Measurements from ENCODE around the gene RASAL1.
"Not testable (repeated sequence)": the region's sequence is repeated elsewhere in the genome, so short reads cannot be mapped to it uniquely, and the experiment has no call there.

The RASAL1 gene

DNA sequence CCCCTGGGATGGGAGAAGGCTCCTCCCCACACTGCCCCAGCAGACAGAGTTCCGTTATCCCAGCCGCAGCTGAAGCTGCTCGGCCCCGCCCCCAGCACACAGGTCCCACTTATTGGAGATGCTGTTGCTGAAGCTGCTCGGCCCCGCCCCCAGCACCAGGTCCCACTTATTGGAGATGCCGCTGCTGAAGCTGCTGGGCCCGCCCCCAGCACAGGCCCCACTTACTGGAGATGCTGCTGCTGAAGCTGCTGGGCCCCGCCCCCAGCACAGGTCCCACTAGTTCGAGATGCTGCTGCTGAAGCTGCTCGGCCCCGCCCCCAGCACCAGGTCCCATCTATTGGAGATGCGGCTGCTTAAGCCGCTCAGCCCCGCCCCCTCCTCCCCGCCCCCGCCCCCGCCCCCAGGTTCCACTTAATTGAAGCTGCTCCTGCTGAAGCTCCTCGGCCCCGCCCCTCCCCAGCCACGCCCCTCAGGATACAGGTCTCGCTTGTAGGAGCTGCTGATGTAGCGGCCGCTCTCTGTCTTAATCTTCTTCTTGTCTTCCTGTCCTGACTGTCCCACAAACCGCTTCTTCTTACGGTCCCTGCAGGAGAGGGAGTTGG lies 26.0 kb upstream of the RASAL1 start:
- peak; percentile 43 for DNase-seq

DNA sequence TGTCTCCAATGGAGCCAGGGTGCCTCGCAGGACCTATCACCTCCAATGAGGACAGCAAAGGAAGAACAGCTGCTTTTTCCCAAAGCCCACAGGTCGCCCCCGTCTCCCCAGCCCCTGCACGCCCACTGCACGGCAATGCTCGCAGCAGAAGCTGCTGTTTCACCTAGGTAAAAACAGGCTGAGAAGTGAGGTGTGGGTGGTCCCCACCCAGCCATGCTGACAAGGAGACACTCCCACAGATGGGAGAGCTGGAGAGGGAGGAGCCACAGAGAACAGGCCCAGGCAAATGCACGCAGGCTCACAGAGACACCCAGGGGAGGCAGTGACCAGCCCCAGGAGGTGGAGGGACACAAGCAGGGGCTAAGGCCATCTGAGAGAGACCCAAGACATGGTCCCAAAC lies 24.4 kb upstream of the RASAL1 start:
- DNase-seq, result no peak

DNA sequence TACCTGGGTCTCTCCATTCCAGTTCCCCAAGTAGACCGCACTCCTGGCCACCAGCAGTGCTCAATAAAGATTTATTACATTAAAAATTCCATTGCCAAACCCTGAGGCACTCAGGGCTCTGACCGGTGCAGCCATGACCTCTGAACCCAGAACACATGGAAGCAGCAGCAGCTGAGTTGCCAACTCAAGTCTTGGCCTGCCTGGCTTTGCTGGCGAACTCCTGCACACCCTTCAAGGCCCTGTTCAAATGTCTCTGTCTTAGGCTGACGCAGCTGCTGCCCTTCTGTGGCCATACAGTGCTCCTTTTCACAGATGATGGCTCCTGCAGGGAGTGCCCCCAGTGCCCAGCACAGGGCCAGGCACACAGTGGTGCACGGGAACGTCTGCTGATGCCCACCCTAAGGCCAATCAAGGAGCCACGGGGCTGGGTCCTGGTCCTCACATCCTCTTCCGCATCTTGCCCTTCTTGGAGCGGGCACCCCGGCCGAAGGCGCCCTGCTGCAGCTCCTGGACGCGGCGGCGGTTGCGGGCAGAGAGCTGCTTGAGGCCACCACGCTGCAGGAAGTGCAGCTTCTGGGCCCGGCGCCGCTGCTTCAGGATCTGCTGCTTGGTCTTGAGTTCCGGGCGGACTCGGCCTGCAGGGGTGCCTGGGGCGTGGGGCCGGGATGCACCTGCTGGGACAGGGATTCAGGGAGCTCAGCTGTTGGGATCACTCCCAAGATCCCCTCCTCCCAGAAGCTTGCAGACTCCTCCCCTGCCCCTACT lies 23.1 kb upstream of the RASAL1 start:
- DNase-seq, result no peak

DNA sequence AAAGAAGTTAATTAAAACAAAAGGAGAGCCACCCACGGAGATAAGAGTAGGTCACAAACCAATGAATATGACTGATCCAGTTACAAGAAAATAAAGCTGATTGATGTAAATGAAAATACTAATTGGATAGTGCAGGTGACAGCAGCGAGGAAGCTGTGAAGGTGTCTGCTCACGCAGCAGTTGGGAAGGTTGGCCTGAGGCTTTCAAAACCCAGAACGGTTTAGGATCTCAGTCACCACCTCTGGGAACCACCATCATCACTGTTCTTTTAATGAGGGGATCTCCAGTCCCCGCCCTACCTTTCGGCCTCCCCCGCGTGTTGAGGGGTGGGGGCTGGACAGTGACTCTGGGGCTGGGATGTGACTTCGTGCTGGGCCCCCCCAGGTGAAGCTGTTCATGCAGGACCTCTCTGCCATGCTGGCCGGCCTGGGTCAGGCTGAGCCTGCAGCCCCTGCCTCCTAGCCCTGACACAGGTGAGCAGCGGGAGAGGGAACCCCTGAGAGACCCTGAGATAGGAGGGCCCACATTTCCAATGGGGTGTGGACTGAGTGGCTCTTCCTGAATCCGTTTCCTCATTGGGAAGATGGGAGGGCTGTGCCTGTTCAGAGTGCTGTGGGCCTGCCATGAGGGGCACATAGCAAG lies 21.8 kb upstream of the RASAL1 start:
- DNase-seq, result no peak

DNA sequence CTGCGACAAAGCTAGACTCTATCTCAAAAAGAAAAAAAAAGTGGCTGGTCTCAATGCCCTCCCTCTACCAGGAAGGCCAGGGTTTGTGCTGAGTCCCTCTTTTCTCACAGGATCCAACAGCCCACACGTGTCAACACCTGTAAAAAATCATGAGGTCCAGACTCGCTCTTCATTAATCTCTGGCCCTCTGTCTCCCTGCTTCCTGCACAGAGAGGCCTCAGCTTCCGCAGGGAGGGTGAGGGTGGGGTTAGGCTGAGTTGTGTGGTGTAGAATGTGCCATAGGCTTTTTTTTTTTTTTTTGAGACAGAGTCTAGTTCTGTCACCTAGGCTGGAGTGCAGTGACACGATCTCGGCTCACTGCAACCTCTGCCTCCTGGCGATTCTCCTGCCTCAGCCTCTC lies 20.1 kb upstream of the RASAL1 start:
- DNase-seq, result no peak

DNA sequence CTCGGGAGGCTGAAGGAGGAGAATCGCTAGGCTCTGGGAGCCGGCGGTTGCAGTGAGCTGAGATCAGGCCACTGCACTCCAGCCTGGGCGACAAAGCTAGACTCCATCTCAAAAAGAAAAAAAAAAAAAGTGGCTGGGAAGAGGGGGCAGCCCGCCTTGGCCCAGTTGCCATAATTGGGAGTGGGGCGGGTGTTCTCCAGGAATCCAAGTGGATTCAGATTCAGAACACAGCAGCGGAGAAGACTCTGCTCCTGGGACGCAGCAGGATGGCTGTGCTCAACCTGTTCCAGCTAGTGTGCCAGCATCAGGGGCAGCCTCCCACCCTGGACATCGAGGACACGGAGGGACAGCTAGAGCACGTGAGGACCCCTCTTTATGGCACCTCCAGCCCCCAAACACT lies 19.5 kb upstream of the RASAL1 start:
- no peak for DNase-seq

DNA sequence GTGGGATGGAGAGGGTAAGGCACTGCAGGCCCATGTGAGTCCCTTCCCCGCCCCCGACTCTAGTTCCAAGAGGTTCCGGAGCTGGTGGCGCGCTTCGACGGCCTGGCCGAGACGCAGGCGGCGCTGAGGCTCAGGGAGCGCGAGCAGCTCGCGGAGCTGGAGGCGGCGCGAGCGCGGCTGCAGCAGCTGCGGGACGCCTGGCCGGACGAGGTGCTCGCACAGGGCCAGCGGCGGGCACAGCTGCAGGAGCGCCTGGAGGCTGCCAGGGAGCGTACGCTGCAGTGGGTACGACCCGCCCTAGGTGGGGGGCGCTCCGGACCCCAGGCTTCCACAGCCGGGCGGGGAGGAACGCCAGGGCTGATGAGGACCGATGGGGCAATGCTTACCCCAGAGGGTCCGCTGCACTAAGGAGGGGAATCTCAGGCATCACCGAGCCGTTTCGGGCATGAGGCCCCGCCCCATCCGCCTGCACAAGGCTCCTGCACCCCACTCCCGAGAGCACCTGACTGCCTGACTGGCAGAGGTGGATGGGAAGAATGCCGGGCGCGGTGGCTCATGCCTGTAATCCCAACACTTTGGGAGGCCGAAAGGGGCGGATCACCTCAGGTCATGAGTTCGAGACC lies 18.9 kb upstream of the RASAL1 start:
- DNase-seq, result peak; percentile 23

DNA sequence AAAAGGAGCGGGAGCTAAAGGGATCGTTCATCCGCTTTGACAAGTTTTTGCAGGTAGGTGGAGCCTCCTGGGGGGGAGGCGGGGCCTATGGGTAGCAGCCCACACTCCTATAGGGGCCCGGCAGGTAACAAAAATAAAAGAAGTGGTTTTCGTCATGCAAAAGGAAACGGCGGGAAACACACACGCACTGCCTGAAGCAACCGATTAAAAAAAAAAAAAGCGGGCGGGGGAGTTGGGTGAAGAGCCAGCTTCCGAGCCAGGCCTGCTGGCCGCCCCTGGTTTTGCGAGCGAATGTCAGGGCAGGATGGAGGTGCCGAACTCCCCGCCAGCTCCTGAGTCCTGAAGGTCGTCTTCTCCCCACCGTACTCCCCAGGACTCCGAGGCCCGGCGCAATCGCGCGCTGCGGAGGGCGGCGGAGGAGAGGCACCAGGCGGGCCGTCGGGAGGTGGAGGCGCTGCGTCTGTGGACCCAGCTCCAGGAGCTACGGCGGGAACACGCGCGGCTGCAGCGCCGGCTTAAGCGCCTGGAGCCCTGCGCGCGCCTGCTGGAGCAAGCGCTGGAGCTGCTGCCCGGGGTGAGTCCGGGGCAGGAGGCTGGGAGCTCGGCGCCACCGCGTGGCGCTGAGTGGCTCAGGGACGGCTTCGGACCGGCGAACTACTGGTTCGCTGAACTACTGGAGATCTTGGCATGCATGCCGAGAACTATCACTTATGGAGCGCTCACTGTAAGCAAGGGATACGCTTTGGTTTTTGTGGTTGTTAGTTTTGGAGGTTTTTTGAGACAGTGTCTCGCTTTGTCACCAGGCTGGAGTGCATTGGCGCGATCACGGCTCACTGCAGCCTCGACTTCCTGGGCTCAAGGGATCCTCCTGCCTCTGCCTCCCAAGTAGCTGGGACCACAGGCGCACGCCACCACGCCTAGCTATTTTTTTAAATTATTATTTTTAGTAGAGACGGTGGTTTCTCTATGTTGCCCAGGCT lies 17.6 kb upstream of the RASAL1 start:
- peak; percentile 66 for DNase-seq

DNA sequence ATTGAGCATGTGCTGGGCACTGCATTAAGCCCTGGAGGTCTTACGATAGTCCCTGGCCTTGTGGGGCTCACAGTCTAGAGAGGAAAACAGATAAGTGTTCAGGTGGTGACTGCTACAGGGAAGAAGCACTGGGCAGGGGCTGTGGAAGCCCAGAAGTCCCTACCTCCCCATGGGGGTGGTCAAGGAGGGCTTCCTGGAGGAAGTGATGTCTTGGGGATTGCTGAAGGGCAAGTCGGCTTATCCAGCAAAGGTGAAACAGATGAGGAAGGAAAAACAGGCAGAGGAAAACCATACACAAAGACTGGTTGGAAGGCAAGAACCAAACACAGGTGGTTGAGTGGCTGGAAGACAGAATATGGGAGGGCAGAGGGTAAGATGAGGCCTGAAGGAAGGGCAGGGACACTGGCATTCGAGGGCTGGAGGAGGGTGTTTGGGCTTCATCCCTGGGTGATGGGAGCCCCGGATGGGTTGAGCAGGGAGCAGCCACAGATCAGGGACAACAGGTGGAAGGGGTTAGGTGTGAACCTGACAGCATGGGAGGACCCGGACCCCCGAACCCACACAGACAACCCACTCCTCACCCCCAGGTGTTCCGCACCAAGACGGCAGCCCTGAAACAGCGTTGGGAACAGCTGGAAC lies 16.8 kb upstream of the RASAL1 start:
- DNase-seq, result no peak

DNA sequence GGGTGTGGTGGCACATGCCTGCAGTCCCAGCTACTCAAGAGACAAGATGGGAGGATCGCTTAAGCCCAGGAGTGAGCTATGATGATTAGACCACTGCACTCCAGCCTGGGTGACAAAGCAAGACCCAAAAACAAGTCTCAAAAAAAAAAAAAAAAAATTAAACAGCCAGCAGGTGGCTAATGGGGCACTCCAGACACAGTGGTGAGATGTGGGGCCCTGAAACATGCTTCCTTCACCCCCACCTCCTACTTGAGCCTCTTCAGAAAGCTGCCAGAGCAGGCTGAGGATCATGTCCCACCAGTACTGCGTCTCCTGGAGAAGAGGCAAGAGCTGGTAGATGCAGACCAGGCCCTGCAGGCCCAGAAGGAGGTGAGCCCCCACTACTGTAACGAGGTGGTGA lies 16.1 kb upstream of the RASAL1 start:
- no peak for DNase-seq

DNA sequence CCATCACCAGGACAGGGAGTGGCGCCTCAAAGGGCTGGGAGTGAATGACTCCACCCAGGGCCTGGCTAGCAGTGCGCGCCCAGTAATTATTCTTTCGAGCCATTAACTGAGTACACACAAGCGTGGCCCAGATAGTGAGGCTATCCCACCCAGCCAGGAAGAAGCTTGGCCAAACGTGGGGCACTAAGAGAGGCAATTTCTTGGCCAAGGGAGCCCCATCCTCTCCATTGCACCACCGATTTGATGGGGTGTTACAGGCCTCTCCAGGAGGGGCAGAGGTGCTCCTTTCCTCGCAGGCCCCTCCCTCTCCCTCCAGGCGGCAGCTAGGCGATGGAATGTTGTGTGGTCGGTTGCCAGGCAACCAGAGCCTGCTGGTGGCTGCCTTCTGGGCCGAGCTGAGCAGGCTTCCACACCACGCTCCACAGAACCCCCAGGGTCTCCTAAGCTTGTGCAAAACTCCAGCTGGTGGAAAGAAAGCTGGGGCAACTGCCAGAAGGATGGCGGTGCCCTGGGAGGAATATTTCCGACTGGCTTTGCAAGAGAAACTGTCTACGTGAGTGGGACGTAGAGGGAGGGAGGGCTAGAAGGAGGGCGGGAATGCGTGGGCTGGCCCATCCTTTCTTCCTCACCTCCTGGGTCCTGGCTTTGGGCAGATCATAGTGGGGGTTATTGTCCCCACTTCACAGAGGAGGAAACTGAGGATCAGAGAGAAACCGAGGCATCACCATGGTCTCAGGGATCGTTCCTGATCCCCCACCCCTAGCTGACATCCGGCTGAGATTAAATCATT lies 14.0 kb upstream of the RASAL1 start, which contains the start of gene CFAP73:
Gene CFAP73, plus strand, starts transcription at position 364 of the 790 bp plus-strand sequence. Its CDS starts 134 bp downstream, at position 498.
- DNase-seq, result no peak

DNA sequence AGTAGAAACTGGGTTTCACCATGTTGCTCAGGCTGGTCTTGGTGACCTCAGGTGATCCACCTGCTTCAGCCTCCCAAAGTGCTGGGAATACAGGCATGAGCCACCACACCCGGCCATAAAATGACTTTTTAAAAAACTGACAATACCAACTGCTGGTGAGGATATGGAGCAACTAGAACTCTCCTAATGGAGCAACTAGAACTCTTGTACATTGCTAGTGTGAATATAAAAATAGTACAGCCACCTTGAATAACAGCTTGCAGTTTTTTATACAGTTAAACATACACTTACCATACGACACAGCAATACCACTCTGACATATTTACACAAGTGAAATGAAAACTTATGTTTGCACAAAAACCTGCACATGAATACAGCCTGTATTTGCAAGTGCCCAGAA lies 11.4 kb upstream of the RASAL1 start:
- DNase-seq, result no peak

DNA sequence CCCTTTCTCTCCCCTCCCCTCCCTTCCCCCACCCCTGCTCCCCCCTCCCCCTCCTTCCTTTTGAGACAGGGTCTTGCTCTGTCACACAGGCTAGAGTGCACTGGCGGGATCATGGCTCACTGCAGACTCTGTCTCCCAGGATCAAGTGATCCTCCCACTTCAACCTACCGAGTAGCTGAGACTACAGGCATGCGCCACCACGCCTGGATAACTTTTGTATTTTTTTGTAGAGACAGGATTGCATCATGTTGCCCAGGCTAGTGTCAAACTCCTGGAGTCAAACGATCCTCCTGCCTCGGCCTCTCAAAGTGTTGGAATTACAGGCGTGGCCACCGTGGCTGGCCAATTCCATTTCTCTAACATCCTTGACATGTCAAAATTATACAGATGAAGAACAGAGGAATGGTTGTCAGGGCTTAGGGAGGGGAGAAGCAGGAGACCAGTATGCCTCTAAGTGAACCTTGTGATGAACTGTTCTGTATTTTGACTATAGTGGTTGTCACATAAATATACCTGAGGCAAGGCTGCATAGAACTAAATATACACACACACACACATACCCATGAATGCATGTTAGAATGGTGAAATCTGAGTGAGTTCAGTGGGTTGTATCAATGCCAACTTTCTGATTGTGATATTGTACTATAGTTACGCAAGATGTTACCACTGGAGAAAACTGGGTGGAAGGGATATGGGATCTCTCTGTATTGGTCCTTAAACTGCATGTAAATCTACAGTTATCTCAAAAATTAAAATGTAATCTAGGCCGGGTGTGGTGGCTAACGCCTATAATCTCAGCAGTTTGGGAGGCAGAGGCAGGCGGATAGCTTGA lies 10.4 kb upstream of the RASAL1 start:
- no peak for DNase-seq

DNA sequence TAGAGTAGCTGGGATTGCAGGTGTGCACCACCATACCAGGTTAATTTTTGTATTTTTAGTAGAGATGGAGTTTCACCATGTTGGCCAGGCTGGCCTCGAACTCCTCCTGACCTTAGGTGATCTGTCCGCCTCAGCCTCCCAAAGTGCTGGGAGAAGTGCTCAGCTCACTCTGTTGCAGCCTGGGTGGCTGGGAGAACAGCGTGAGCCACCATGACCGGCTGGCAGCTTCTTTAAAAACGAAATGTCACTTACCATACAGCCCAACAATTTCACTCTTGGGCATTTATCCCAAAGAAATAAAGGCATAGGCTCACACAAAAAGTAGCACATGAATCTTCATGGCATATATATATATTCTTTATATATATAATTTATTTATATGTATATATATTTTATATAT lies 9.2 kb upstream of the RASAL1 start:
- DNase-seq, result no peak

DNA sequence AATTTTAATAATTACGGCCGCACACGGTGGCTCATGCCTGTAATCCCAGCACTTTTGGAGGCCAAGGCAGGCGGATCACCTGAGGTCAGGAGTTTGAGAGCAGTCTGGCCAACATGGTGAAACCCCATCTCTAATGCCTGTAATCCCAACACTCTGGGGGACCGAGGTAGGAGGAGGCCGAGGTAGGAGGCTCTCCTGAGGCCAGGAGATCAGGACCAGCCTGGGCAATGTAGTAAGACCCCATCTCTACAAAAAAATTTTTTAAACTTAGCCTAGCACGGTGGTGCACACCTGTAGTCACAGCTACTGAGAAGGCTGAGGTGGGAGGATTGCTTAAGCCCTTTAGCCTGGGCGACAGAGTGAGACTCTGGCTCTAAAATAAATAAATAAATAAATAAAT lies 8.4 kb upstream of the RASAL1 start:
- DNase-seq, result no peak

DNA sequence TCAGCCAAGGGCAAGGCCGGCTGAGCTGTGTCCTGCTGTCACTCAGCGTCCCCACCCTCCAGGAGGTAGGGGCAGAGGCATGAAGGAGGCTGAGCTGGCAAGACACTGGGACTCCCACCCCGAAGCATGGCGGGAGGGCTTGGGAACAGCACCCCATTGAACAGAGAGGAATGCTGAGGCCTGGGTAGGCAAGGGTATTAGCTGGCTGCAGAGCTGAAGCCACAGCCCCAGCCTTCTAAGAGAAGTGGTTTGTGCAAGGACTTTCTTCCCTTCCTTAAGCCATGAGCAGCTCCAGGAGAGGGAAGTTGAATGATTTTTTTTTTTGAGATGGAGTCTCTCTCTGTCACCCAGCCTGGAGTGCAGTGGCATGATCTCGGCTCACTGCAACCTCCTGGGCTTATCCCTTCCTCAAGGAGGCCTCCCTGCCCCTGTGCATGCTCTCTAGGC lies 7.3 kb upstream of the RASAL1 start:
- DNase-seq, result no peak

DNA sequence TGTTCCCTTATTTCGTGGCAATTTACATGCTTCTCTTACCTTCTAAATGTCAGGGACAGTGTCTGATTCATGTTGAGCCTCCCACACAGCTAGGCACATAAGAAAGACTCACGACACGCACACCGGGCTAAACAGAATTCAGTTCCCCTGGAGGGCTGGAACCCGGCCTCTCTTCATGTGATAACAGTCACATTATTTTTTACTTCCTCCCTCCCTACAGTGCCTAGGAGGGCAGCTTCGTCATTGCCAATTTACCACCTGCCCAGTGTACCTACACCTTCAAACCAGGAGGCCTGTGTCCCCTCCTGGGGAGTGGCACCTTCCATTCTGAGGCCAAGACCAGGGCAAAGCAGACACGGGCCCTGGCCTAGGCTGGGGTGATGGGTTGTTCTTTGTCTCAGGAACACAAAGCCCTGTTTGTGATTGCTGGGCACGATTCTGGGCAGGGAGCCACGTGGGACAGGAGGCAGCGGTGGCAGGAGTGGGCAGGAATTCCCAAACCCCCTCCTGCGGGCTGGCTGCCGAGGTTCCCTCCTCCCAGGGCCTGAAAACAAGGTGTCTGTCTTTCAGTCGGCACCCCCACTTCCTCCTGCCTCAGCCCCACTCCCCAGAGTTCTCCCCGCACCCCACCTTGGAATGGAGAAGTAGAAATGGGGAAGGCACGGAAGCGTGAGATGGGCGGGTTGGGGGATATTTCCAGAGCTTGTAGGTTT lies 6.8 kb upstream of the RASAL1 start:
- no peak for DNase-seq

DNA sequence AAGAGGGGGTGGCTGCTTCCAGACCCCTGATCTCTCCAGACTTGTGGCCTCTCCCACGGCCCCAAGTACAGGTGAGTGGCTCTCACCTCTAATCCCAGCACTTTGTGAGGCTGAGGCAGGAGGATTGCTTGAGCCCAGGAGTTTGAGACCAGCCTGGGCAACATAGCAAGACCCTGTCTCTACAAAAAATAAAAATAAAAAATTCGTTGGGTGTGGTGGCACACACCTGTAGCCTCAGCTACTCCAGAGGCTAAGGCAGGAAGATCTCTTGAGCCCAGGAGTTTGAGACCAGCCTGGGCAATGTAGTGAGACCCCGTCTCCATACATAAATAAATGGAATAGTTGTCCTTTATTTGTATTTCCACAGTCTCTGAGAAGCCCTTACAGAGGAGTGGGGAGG lies 6.2 kb upstream of the RASAL1 start:
- DNase-seq, result not testable (repeated sequence)

DNA sequence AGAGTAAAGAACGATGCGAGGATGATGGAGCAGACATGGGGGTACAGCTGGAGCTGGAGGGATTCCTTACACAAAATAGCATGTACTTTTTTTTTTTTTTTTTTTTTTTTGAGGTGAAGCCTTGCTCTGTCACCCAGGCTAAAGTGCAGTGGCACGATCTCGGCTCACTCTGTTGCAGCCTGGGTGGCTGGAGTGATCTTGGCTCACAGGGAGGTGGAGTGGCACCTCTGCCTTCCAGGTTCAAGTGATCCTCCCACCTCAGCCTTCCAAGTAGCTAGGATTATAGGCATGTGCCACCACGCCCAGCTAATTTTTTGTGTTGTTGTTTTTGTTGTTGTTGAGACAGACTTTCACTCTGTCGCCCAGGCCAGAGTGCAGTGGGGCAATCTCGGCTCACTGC lies 5.1 kb upstream of the RASAL1 start:
- DNase-seq, result no peak
